Colonic mucosa (tissue), 4 donors: ENCODE measurements around the gene SULF2. TPM values are rescaled to one million over a fixed set of nuclear protein-coding genes. Genes with fewer than 3 reads are reported as not detected.
"Not testable (repeated sequence)": the region's sequence is repeated elsewhere in the genome, so short reads cannot be mapped to it uniquely, and the experiment has no call there.

Source experiments
- DNase-seq: peaks from one replicate; pipeline ENCODE4 v3.0.0-alpha.2; 2020
- H3K27ac ChIP-seq: fragments of 200-600 bp; one replicate; pipeline ENCODE4 v1.8.0; 2021
- H3K27me3 ChIP-seq: fragments of 200-600 bp; one replicate; pipeline ENCODE4 v1.8.0; 2021
- H3K36me3 ChIP-seq: fragments of 200-600 bp; one replicate; pipeline ENCODE4 v1.8.0; 2021
- H3K4me1 ChIP-seq: fragments of 200-600 bp; one replicate; pipeline ENCODE4 v1.8.0; 2021; ENCODE audit warnings: mild to moderate bottlenecking
- H3K4me3 ChIP-seq: fragments of 200-600 bp; one replicate; pipeline ENCODE4 v1.8.0; 2021
- H3K9ac ChIP-seq, 2 donors: one replicate each; pipeline ENCODE4 v1.7.0; 2013; ENCODE audit warnings: control low read depth in 2 of 2, low read depth in 2 of 2, low read length in 2 of 2
- H3K9me3 ChIP-seq: fragments of 200-600 bp; one replicate; pipeline ENCODE4 v1.8.0; 2021
- intact Hi-C: fragments of 100-400 bp; cut with DNase I; formaldehyde crosslinking; loops from one replicate; pipeline ENCODE4 v1.14.1; 2022
- total RNA-seq, 2 donors: library from RNA; stranded (reverse); fragmentation: NEBNext Ultra II Directional in 1 of 2; extraction: Animal tissue kit (Norgen Biotek cat#: 25700) in 1 of 2; gene quantifications; one replicate each; pipeline ENCODE4 v1.2.1, GENCODE V29; 2021
- TF ChIP-seq, protein P1 (sequence below): fragments of 200-600 bp; IDR thresholded peaks from one replicate; pipeline ENCODE4 v1.8.0; 2022; ENCODE audit warnings: antibody characterized with exemption, mild to moderate bottlenecking
- donor health status: healthy.
- donor health status: DM: no; HTN: no; CAD: no.
- donor health status: DM: no; HTN: no; CAD: no.

SULF2 gene
- total RNA-seq, 2 donors from 2014 or later = 97.9 to 153 TPM

DNA sequence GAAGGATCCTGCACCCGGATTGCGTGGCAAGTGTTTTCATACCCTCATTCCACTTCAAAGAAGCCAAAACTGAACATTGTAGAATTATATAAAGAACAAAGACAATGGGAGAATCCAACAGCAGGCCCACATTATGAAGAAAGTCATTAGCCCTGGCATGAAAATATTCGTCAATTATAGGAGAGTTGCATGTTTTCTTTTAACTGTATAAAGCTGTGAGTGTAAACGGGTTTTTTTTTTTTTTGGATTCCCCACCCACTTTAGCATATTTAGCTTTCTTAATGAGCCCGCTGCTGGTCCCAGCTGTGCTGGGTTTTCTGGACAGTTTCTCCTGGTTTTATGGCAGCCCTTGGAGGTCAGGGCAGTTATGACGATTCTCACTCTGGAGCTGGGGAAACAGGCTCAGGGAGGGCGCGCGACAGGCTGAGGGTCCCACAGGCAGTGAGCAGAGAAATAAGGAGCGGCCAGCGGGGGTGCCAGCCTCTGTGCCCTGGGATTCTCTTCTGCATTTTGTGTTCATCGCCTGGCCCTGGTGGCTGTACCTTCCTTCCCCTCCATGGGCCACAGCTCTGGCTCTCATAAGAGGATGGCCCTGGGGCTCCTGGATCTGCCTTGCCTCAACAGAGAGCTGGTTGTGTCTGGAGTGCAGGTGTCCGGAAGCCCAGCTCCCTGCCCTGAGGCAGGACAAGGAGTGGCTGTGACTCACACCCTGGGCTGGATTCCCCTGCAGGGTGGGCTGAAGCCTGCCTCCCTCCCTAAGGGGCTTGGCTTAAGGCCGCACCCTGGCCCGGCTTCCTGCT, 24.1 kb upstream of the SULF2 start:
- DNase-seq = no peak
- H3K36me3 ChIP-seq = no peaks in the 10 kb centered on the region
- intact Hi-C loops = no loop called here
- no peaks in the 10 kb centered on the region for H3K4me1 ChIP-seq
- H3K9ac ChIP-seq = no peak overlapping the region
- H3K9me3 ChIP-seq = no peaks in the 10 kb centered on the region
- TF ChIP-seq, protein P1, sequence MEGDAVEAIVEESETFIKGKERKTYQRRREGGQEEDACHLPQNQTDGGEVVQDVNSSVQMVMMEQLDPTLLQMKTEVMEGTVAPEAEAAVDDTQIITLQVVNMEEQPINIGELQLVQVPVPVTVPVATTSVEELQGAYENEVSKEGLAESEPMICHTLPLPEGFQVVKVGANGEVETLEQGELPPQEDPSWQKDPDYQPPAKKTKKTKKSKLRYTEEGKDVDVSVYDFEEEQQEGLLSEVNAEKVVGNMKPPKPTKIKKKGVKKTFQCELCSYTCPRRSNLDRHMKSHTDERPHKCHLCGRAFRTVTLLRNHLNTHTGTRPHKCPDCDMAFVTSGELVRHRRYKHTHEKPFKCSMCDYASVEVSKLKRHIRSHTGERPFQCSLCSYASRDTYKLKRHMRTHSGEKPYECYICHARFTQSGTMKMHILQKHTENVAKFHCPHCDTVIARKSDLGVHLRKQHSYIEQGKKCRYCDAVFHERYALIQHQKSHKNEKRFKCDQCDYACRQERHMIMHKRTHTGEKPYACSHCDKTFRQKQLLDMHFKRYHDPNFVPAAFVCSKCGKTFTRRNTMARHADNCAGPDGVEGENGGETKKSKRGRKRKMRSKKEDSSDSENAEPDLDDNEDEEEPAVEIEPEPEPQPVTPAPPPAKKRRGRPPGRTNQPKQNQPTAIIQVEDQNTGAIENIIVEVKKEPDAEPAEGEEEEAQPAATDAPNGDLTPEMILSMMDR = no peak
- no peak overlapping the region for H3K4me3 ChIP-seq
- H3K27ac ChIP-seq = no peak overlapping the region
- H3K27me3 ChIP-seq = no peaks in the 10 kb centered on the region

GRCh38 chr20:47805951-47806350, 20.7 kb upstream of the SULF2 start:
- DNase-seq = no peak
- H3K27me3 ChIP-seq = no peaks in the 10 kb centered on the region
- intact Hi-C loops = no loop called here
- H3K4me3 ChIP-seq = no peak overlapping the region
- no peaks in the 10 kb centered on the region for H3K4me1 ChIP-seq
- H3K36me3 ChIP-seq = no peaks in the 10 kb centered on the region
- H3K27ac ChIP-seq = no peak overlapping the region
- no peaks in the 10 kb centered on the region for H3K9me3 ChIP-seq
- TF ChIP-seq, protein P1 = no peak
- H3K9ac ChIP-seq = no peak overlapping the region

GRCh38 chr20:47804972-47805371, 19.7 kb upstream of the SULF2 start:
- H3K4me3 ChIP-seq, H3K36me3 ChIP-seq, intact Hi-C loops, H3K9me3 ChIP-seq, H3K27ac ChIP-seq, DNase-seq, H3K4me1 ChIP-seq, H3K9ac ChIP-seq, H3K27me3 ChIP-seq: not testable (repeated sequence)

DNA sequence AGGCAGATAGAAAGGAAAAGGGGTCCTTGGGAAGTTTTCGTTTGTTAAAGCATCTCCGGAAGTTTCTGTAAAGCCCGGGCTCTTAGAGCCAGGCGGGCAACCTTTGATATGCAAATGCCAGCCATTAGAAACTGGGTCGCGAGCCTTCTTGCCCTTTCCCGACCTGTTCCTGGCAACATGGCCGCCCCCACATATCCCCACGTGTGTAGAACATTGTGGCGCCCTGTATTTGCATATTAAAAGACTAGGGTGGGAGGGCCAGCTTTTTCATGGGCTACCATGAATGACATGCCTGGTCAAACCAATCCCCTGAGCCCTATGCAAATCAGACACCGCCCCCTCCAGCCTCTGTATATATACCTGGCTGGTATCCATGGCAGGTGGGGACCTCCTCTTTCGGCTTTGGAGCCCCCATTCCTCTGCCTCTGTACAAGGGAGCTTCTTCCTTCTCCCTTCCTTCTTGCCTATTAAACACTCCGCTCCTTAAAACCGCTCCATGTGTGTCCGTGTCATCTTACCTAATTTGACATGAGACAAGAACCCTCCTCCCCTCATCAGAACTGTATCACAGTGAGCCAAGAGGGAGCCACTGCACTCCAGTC, 19.0 kb upstream of the SULF2 start:
- H3K27me3 ChIP-seq, H3K36me3 ChIP-seq, H3K9ac ChIP-seq, intact Hi-C loops, H3K9me3 ChIP-seq, DNase-seq, H3K4me1 ChIP-seq, H3K27ac ChIP-seq, H3K4me3 ChIP-seq: not testable (repeated sequence)

DNA sequence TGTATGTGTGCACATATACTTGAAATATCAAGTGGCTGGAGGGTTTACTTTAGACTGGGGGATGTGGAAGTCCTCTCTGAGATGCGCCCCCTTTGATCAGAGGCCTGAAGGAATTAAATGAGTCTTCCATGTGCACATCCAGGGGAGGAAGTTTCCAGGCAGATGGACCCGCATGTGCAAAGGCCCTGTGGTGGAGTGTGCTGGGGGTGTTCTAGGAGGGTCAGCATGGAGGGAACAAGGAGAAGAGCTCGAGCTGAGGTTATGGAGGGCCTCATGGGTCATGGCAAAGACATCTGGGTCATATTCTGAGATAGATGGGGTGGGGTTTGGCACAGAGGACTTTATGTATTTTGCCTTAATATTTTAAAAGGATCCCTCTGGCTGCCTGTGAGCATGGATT, 17.7 kb upstream of the SULF2 start:
- H3K27me3 ChIP-seq = no peaks in the 10 kb centered on the region
- TF ChIP-seq, protein P1 = no peak
- H3K27ac ChIP-seq = no peak overlapping the region
- intact Hi-C loops = no loop called here
- no peaks in the 10 kb centered on the region for H3K9me3 ChIP-seq
- H3K4me1 ChIP-seq = no peaks in the 10 kb centered on the region
- H3K9ac ChIP-seq = no peak overlapping the region
- no peaks in the 10 kb centered on the region for H3K36me3 ChIP-seq
- DNase-seq = no peak
- no peak overlapping the region for H3K4me3 ChIP-seq

DNA sequence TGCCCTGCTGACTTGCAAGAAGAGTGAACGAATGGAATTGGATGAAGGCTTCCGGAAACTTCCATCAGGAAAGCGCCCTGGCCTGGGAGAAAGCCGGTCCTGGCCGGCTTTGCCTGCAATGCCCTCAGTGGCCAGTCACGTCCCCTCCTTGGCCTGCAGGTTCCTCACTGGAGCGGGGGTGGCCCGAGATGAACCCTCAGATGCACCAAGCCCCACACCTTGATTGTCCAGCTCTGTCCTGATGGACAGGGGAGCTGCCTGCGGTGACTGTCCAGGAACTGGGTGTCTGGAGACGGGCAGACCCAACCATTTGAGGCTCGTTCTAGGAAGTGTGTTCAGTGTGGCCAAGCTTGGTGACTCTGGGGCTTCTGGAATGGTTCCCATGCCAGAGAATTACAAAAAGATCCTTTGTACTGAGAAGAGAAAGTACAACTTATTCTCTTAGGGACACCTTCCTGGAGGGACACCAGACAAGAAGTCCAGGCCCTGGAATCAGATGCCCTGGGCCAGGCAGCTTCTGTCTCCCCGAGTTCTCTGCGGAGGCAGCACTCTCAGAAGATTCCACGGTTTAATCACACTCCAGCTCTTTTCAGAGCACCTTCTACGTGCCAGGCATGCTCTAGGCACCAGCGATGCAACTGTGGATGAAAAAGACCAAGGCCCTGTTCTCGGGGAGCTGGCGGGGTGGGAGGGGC, 17.1 kb upstream of the SULF2 start:
- Histone ChIP-seq H3K9ac (no peak overlapping the region), H3K4me3 (no peak overlapping the region), H3K9me3 (no peaks in the 10 kb centered on the region), H3K27me3 (no peaks in the 10 kb centered on the region), H3K27ac (no peak overlapping the region), H3K4me1 (no peaks in the 10 kb centered on the region), H3K36me3 (no peaks in the 10 kb centered on the region)
- intact Hi-C loops = no loop called here
- TF ChIP-seq, protein P1 = no peak
- no peak for DNase-seq
